ENCODE measurements around the gene KHK. TPM values are rescaled to one million over a fixed set of nuclear protein-coding genes. Genes with fewer than 3 reads are reported as not detected.
"Not testable (repeated sequence)": the region's sequence is repeated elsewhere in the genome, so short reads cannot be mapped to it uniquely, and the experiment has no call there.

Gene KHK
- total RNA-seq, 4 donors from 2014 or later: 5.1 to 12.2 (median 9.1) TPM

DNA sequence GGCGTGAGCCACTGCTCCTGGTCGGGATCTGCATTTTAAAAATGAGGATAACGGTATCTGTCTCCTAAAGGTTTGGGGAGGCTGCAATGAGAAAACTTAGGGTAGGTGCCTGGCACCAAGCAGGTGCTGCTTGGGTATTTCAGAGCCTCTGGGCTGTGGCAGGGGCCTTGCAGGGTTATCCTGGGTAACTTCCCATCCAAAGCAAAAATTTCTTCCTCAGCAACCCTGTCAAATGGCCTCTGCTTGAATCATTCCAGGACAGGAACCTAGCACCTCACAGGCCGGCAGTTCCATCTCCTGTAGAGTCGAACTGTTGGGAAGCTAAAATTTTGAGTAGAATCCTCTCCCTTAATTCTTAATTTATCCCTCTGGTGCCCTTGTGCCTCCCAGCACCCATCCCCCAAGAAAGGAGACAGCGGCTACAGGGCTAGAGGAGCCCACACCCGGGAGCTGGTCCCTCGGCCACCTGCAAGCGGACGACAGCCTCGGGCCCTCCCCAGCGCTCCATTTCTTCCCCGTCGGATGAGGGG, 31.5 kb downstream of the KHK start:
- H3K36me3 ChIP-seq: no peaks in the 10 kb centered on the region
- no peak for DNase-seq (ENCODE audit: low spot score in 2 of 2)
- no peak overlapping the region for H3K27ac ChIP-seq
- TF ChIP-seq, protein P1, sequence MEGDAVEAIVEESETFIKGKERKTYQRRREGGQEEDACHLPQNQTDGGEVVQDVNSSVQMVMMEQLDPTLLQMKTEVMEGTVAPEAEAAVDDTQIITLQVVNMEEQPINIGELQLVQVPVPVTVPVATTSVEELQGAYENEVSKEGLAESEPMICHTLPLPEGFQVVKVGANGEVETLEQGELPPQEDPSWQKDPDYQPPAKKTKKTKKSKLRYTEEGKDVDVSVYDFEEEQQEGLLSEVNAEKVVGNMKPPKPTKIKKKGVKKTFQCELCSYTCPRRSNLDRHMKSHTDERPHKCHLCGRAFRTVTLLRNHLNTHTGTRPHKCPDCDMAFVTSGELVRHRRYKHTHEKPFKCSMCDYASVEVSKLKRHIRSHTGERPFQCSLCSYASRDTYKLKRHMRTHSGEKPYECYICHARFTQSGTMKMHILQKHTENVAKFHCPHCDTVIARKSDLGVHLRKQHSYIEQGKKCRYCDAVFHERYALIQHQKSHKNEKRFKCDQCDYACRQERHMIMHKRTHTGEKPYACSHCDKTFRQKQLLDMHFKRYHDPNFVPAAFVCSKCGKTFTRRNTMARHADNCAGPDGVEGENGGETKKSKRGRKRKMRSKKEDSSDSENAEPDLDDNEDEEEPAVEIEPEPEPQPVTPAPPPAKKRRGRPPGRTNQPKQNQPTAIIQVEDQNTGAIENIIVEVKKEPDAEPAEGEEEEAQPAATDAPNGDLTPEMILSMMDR (IDR thresholded peaks at IDR 0.05): no peak
- TF ChIP-seq POLR2A (IDR thresholded peaks at IDR 0.05): no peak
- TF ChIP-seq EP300 (IDR thresholded peaks at IDR 0.05): no peak
- H3K9me3 ChIP-seq: no peaks in the 10 kb centered on the region
- peaks cover 0 to 16% (median 4%) of the 10 kb centered on the region in 4 donors for H3K4me1 ChIP-seq
- H3K4me3 ChIP-seq: peak overlapping the region; percentile 19 to 54 (median 29)
- peaks cover 0 to 31% of the 10 kb centered on the region in 2 donors for H3K27me3 ChIP-seq
- 25 to 37% methylated on average over 11 to 14 of the region's 14 CpGs for whole genome bisulfite sequencing, 2 donors

DNA sequence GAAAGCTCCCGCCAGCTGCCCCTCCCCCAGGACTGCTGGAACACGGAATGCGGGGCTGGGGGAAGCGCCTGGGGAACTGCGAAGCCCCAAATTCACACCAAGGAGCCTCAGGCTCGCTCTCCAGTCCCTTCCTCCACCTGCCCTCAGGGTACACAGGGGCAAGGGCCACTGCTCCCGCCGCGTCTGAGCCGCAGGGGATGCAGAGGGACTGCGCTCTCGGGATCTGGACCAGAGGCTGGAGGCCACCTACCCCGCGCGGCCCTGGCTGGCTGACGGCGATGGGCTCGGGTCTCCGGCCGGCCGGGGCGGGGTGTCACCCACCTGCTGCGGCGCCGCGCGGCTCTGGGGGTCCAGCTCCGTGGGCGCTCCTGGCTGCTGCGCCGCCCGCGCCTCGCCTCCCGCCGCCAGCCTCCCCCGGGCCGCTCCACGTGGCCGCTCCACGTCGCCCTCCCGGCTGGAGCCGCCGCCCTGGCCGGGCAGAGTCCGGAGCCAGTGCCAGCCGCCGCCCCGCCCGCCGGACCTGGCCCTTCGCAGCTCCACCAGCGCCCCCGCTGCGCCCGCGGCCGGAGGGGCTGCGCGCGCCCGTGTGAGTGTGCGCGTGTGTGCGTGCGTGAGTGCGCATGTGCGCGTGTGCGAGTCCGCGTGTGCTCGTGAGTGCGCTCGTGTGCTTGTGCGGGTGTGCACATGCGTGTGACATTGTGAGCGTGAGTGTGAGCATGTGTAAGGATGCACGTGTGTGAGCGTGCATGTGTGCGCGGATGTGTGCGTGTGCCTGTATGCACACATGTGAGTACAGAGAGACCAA, 32.2 kb downstream of the KHK start, which contains the start of gene CGREF1:
CGREF1 (minus strand) TSS at position 604 of the 805 bp plus-strand sequence. CDS start 14,762 bp downstream, outside the sequence.
- H3K36me3 ChIP-seq: no peaks in the 10 kb centered on the region
- no peaks in the 10 kb centered on the region for H3K9me3 ChIP-seq
- H3K27me3 ChIP-seq: peaks cover 0 to 31% of the 10 kb centered on the region in 2 donors
- peak within 1 kb of the TSS; percentile 19 to 54 (median 29) for H3K4me3 ChIP-seq
- H3K27ac ChIP-seq: no peak within 1 kb of the TSS
- no peak for DNase-seq (ENCODE audit: low spot score in 2 of 2)
- TF ChIP-seq, protein P1 (IDR thresholded peaks at IDR 0.05): no peak
- TF ChIP-seq EP300 (IDR thresholded peaks at IDR 0.05): no peak
- TF ChIP-seq POLR2A (IDR thresholded peaks at IDR 0.05): no peak
- peaks cover 0 to 21% (median 7%) of the 10 kb centered on the region in 4 donors for H3K4me1 ChIP-seq
- 11 to 12% methylated on average over 18 to 26 of the region's 84 CpGs for WGBS, 2 donors

DNA sequence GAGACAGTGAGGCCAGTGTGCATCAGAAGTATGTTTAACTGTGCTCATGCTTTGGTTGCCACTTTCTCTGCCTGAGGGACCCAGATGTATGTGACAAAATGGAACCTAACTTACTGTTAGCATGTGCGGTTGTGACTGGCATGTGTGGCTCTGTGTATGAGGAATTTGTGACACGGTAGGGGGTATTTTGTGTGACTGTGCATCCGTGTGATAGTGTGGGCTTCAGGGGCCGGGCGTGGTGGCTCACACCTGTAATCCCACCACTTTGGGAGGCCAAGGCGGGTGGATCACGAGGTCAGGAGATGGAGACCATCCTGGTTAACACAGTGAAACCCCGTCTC, 32.7 kb downstream of the KHK start:
- H3K9me3 ChIP-seq; H3K27ac ChIP-seq; H3K36me3 ChIP-seq; DNase-seq (ENCODE audit: low spot score in 2 of 2): not testable (repeated sequence)
- WGBS, 2 donors: 78 to 83% methylated on average over 8 of the region's 8 CpGs
- Histone ChIP-seq H3K4me1 (peaks cover 0 to 26% (median 9%) of the 10 kb centered on the region in 4 donors), H3K4me3 (peak overlapping the region in 1 of 4 donors; percentile 54), H3K27me3 (peaks cover 0 to 31% of the 10 kb centered on the region in 2 donors)

DNA sequence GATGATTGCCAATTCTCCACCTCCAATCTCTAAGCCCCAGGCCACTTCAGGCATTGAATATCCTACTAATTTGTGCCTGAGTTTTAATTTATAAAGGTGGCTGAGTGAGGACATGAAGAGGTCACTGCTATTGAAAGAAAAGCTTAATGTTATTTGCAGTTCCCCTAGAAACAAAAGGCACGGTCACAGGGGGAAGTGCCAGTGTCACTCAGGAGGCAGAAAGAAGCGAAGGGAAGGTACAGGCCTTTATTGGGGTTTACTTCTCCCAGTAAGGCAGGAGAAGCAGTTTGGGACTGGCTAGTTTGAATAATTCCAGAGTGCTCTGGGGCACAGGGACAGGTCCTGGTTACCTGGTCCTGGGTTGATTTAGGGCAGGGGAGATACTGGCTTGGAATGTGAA, 35.3 kb downstream of the KHK start:
- peaks cover 0 to 26% (median 9%) of the 10 kb centered on the region in 4 donors for H3K4me1 ChIP-seq
- H3K4me3 ChIP-seq: no peak overlapping the region
- WGBS, 2 donors: 76 to 79% methylated on average over 2 of the region's 2 CpGs
- H3K27me3 ChIP-seq: peaks cover 0 to 26% of the 10 kb centered on the region in 2 donors
- H3K27ac ChIP-seq: no peak overlapping the region
- H3K9me3 ChIP-seq: no peaks in the 10 kb centered on the region
- DNase-seq (ENCODE audit: low spot score in 2 of 2): no peak
- H3K36me3 ChIP-seq: no peaks in the 10 kb centered on the region
- TF ChIP-seq, protein P1 (IDR thresholded peaks at IDR 0.05): no peak
- no peak for TF ChIP-seq EP300 (IDR thresholded peaks at IDR 0.05)
- TF ChIP-seq POLR2A (IDR thresholded peaks at IDR 0.05): no peak

DNA sequence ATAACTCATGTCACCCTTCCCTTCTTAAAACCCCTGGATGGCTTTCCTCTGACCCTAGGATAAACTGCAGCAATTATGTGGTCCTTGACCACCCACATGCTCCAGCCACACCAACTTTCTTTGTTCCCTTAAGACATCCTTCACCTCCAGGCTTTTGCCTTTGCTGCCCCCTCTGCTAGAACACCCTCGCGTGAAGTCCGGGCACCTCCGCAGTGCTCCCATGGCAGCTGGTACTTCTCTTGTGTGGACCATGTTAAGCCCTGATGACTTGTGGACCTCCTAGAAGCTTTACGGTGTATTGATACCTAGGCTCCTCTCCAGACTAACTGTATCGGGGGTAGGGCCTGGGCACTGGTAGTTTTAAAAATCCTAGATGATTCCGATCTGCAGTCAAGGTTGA, 36.2 kb downstream of the KHK start:
- Histone ChIP-seq H3K27ac (no peak overlapping the region), H3K4me3 (peak overlapping the region in 2 of 4 donors; percentile 65 to 67)
- 86 to 91% methylated on average over 7 of the region's 7 CpGs for WGBS, 2 donors

More for the DNA sequence above, 36.2 kb downstream of the KHK start:
- Histone ChIP-seq H3K36me3 (no peaks in the 10 kb centered on the region), H3K27me3 (peaks cover 0 to 18% of the 10 kb centered on the region in 2 donors), H3K9me3 (no peaks in the 10 kb centered on the region), H3K4me1 (peaks cover 0 to 26% (median 9%) of the 10 kb centered on the region in 4 donors)
- TF ChIP-seq EP300 (IDR thresholded peaks at IDR 0.05) (no peak), POLR2A (IDR thresholded peaks at IDR 0.05) (no peak)
- TF ChIP-seq, protein P1 (IDR thresholded peaks at IDR 0.05): no peak
- no peak for DNase-seq (ENCODE audit: low spot score in 2 of 2)
